GM23248 (cell line): ENCODE measurements around the gene NCEH1. TPM values are rescaled to one million over a fixed set of nuclear protein-coding genes. Genes with fewer than 3 reads are reported as not detected.

Experiments
- DNase-seq: peaks from one replicate; pipeline ENCODE4 v3.0.0-alpha.2; 2015
- H2AFZ ChIP-seq: fragments of 200-600 bp; sonication (generic); 2 replicates; pipeline ENCODE4 v1.6.1; 2016; ENCODE audit warnings: antibody characterized with exemption
- H3F3A ChIP-seq: fragments of 200-600 bp; sonication (generic); 2 replicates; pipeline ENCODE4 v1.6.1; 2016; ENCODE audit warnings: mild to moderate bottlenecking, antibody characterized with exemption, mixed run types; ENCODE audit not compliant: insufficient read depth
- H3K27ac ChIP-seq: fragments of 200-600 bp; sonication (generic); 2 replicates; pipeline ENCODE4 v1.5.1; 2016; ENCODE audit warnings: mild to moderate bottlenecking
- H3K27me3 ChIP-seq: fragments of 200-600 bp; sonication (generic); replicated peaks from 2 replicates; pipeline ENCODE4 v1.6.1; 2016; ENCODE audit warnings: mild to moderate bottlenecking; ENCODE audit not compliant: insufficient read depth
- H3K36me3 ChIP-seq: fragments of 200-600 bp; sonication (generic); 2 replicates; pipeline ENCODE4 v1.6.1; 2016; ENCODE audit warnings: low read depth, mild to moderate bottlenecking
- H3K4me1 ChIP-seq: fragments of 200-600 bp; sonication (generic); 2 replicates; pipeline ENCODE4 v1.6.1; 2016; ENCODE audit warnings: mild to moderate bottlenecking; ENCODE audit not compliant: insufficient read depth
- H3K4me2 ChIP-seq: fragments of 200-600 bp; sonication (generic); one replicate; pipeline ENCODE4 v1.6.1; 2016; ENCODE audit warnings: mild to moderate bottlenecking; ENCODE audit not compliant: unreplicated experiment
- H3K4me3 ChIP-seq: fragments of 200-600 bp; sonication (generic); 2 replicates; pipeline ENCODE4 v1.5.1; 2016; ENCODE audit warnings: mild to moderate bottlenecking
- H3K79me2 ChIP-seq: fragments of 200-600 bp; sonication (generic); 2 replicates; pipeline ENCODE4 v1.6.1; 2016; ENCODE audit warnings: mild to moderate bottlenecking; ENCODE audit not compliant: insufficient read depth
- H3K9ac ChIP-seq: fragments of 200-600 bp; sonication (generic); 2 replicates; pipeline ENCODE4 v1.6.1; 2016; ENCODE audit warnings: mild to moderate bottlenecking
- H3K9me2 ChIP-seq: fragments of 200-600 bp; sonication (generic); 2 replicates; pipeline ENCODE4 v1.6.1; 2016; ENCODE audit warnings: mixed run types, mild to moderate bottlenecking, moderate library complexity; ENCODE audit not compliant: insufficient read depth
- H3K9me3 ChIP-seq: fragments of 200-600 bp; sonication (generic); one replicate; pipeline ENCODE4 v1.6.1; 2017; ENCODE audit warnings: low read depth
- H4K20me1 ChIP-seq: fragments of 200-600 bp; sonication (generic); 2 replicates; pipeline ENCODE4 v1.6.0; 2016; ENCODE audit not compliant: insufficient read depth
- EZH2 ChIP-seq: fragments of 200-600 bp; sonication (generic); IDR thresholded peaks from 2 replicates; pipeline ENCODE4 v1.6.1; 2018; ENCODE audit warnings: antibody characterized with exemption, mild to moderate bottlenecking; ENCODE audit not compliant: insufficient read depth, poor library complexity, severe bottlenecking
- EZH2phosphoT487 ChIP-seq: fragments of 200-600 bp; sonication (generic); IDR thresholded peaks from 2 replicates; pipeline ENCODE4 v1.6.1; 2018; ENCODE audit warnings: antibody characterized with exemption, moderate library complexity, mild to moderate bottlenecking, low read depth; ENCODE audit not compliant: insufficient read depth
- WGBS, 2 experiments: methylation state at CpG; one replicate each; pipeline ENCODE4 v1.1.6; 2015 to 2017; ENCODE audit warnings: low lambda C conversion rate in 2 of 2, low coverage in 1 of 2; ENCODE audit errors: missing lambda C conversion rate in 2 of 2; 5-methylcytosine and 5-hydroxymethylcytosine counted together
- in situ Hi-C: fragments of 300-500 bp; cut with MboI; formaldehyde crosslinking; loops from 2 replicates; pipeline ENCODE4 v1.15.0; 2020
- polyA plus RNA-seq: library from polyadenylated mRNA; unstranded; fragments of >200 nt; fragmentation: Nextera tagmentation; extraction: Ambion mirVana; gene quantifications from 2 replicates; pipeline ENCODE4 v1.2.1, GENCODE V29; 2016
- total RNA-seq: library from RNA; depleted of rRNA; stranded (reverse); fragments of >200 nt; shearing (Covaris generic); gene quantifications from 2 replicates; pipeline ENCODE4 v1.2.3, GENCODE V29; 2014

The NCEH1 gene
- total and polyA plus RNA-seq, 2 experiments from 2014 or later: 16.5 to 19.5 TPM

- no peaks in the 10 kb centered on the region for H3K79me2 ChIP-seq
- no peak overlapping the region for H3K4me2 ChIP-seq
- no peak overlapping the region for H3K27ac ChIP-seq
- no peaks in the 10 kb centered on the region for H3K27me3 ChIP-seq
- no peak for DNase-seq
- in situ Hi-C loops: loop anchor here (10.0 kb wide), 1 partner anchor 108 kb away; no protein-coding TSS in a partner anchor
- no peaks in the 10 kb centered on the region for H4K20me1 ChIP-seq
- H3K9ac ChIP-seq: no peak overlapping the region
- H3K9me2 ChIP-seq: no peaks in the 10 kb centered on the region
- WGBS, 2 experiments: 93 to 96% methylated on average over 11 of the region's 11 CpGs
- H3K9me3 ChIP-seq: no peaks in the 10 kb centered on the region
- H3F3A ChIP-seq: 0 out of 2 replicates have a peak, but pooled peaks cover 6% of the 10 kb centered on the region
- H3K36me3 ChIP-seq: no peaks in the 10 kb centered on the region
- TF ChIP-seq EZH2phosphoT487 (no peak), EZH2 (no peak)
- H3K4me3 ChIP-seq: no peak overlapping the region
- no peak overlapping the region for H2AFZ ChIP-seq
- H3K4me1 ChIP-seq: peaks cover 19% of the 10 kb centered on the region
These were observed 117.8 kb downstream of the NCEH1 start for GRCh38 chr3:172592898-172593669.

- Histone ChIP-seq H3K9ac (no peak overlapping the region), H3K4me1 (peaks cover 19% of the 10 kb centered on the region), H3K27me3 (no peaks in the 10 kb centered on the region), H3K36me3 (no peaks in the 10 kb centered on the region), H4K20me1 (no peaks in the 10 kb centered on the region), H3K9me2 (no peaks in the 10 kb centered on the region), H3K27ac (no peak overlapping the region), H3K79me2 (no peaks in the 10 kb centered on the region), H3K4me3 (no peak overlapping the region), H3K9me3 (no peaks in the 10 kb centered on the region), H3K4me2 (no peak overlapping the region), H2AFZ (no peak overlapping the region), H3F3A (0 out of 2 replicates have a peak, but pooled peaks cover 6% of the 10 kb centered on the region)
- 96 to 97% methylated on average over 10 to 11 of the region's 11 CpGs for WGBS, 2 experiments
- TF ChIP-seq EZH2phosphoT487 (no peak), EZH2 (no peak)
- no peak for DNase-seq
- in situ Hi-C loops: loop anchor here (10.0 kb wide), 1 partner anchor 107 kb away; no protein-coding TSS in a partner anchor
These were observed 118.7 kb downstream of the NCEH1 start for GRCh38 chr3:172591876-172592771.

- no peak for DNase-seq
- H3K9ac ChIP-seq: no peak overlapping the region
- in situ Hi-C loops: loop anchor here (10.0 kb wide), 1 partner anchor 106 kb away; no protein-coding TSS in a partner anchor
- no peaks in the 10 kb centered on the region for H3K27me3 ChIP-seq
- no peak overlapping the region for H3K27ac ChIP-seq
- no peak overlapping the region for H3K4me2 ChIP-seq
- no peak overlapping the region for H3K4me3 ChIP-seq
- H3K9me2 ChIP-seq: no peaks in the 10 kb centered on the region
- H2AFZ ChIP-seq: no peak overlapping the region
- no peaks in the 10 kb centered on the region for H3K9me3 ChIP-seq
- H4K20me1 ChIP-seq: no peaks in the 10 kb centered on the region
- no peaks in the 10 kb centered on the region for H3K79me2 ChIP-seq
- 89 to 91% methylated on average over 4 of the region's 4 CpGs for WGBS, 2 experiments
- no peaks in the 10 kb centered on the region for H3K36me3 ChIP-seq
- TF ChIP-seq EZH2: no peak
- TF ChIP-seq EZH2phosphoT487: no peak
- 0 out of 2 replicates have a peak, but pooled peaks cover 6% of the 10 kb centered on the region for H3F3A ChIP-seq
- H3K4me1 ChIP-seq: peaks cover 19% of the 10 kb centered on the region
These were observed 119.7 kb downstream of the NCEH1 start for GRCh38 chr3:172591125-172591605.

- Histone ChIP-seq H2AFZ (no peak overlapping the region), H3K27ac (no peak overlapping the region), H3K4me1 (no peaks in the 10 kb centered on the region), H3K27me3 (no peaks in the 10 kb centered on the region), H3K79me2 (no peaks in the 10 kb centered on the region), H4K20me1 (no peaks in the 10 kb centered on the region), H3K36me3 (no peaks in the 10 kb centered on the region), H3K4me3 (no peak overlapping the region), H3K9me2 (no peaks in the 10 kb centered on the region), H3K4me2 (no peak overlapping the region), H3K9ac (no peak overlapping the region), H3F3A (no peaks in the 10 kb centered on the region), H3K9me3 (no peaks in the 10 kb centered on the region)
- in situ Hi-C loops: no loop called here
- TF ChIP-seq EZH2 (no peak), EZH2phosphoT487 (no peak)
- DNase-seq: no peak
These were observed 124.4 kb downstream of the NCEH1 start for GRCh38 chr3:172586436-172586835.
